Pancreas (tissue), 10 donors: Measurements from ENCODE around the gene GNAQ. TPM values are rescaled to one million over a fixed set of nuclear protein-coding genes. Genes with fewer than 3 reads are reported as not detected.
"Not testable (repeated sequence)": the region's sequence is repeated elsewhere in the genome, so short reads cannot be mapped to it uniquely, and the experiment has no call there.

Source experiments
- ATAC-seq, 4 donors: fragments of 200-7000 bp; cut with Tn5 transposase; one replicate each; pipeline versions ENCODE4 v1.8.0 to v1.9.1; 2020; ENCODE audit warnings: mild to moderate bottlenecking in 4 of 4, moderate library complexity in 4 of 4
- DNase-seq, 6 donors: peaks; one replicate each; pipeline ENCODE4 v3.0.0-alpha.2; 2020
- FAIRE-seq: peaks from 2 replicates; lab custom pipeline; 2012; peaks lifted over from hg19 to GRCh38; lab: Jason Lieb, UNC
- H3K27ac ChIP-seq, 4 donors: fragments of 200-600 bp; sonication (generic); 1 replicate in 3 of 4; 2 replicates in 1 of 4; pipeline versions ENCODE4 v1.5.0 to v1.8.0; 2020
- H3K27me3 ChIP-seq, 4 donors: fragments of 200-600 bp; one replicate each; pipeline ENCODE4 v1.8.0; 2021
- H3K36me3 ChIP-seq, 3 donors: fragments of 200-600 bp; sonication (generic) in 1 of 3; one replicate each; pipeline versions ENCODE4 v1.5.0 to v1.8.0; 2020 to 2021
- H3K4me1 ChIP-seq, 3 donors: fragments of 200-600 bp; one replicate each; pipeline ENCODE4 v1.8.0; 2021
- H3K4me3 ChIP-seq, 4 donors: fragments of 200-600 bp; sonication (generic) in 2 of 4; one replicate each; pipeline versions ENCODE4 v1.5.0 to v1.8.0; 2020 to 2021
- H3K9me3 ChIP-seq, 4 donors: fragments of 200-600 bp; one replicate each; pipeline ENCODE4 v1.8.0; 2021
- WGBS, 2 donors: extraction: QIAGEN DNeasy Blood & Tissue Kit; methylation state at CpG; one replicate each; pipeline ENCODE4 v1.1.7; 2013; 5-methylcytosine and 5-hydroxymethylcytosine counted together
- intact Hi-C, 3 donors: fragments of 100-400 bp; cut with DNase I; formaldehyde crosslinking; loops; one replicate each; pipeline versions ENCODE4 v1.11.1 to v1.14.2; 2022
- polyA plus RNA-seq, 2 donors: library from polyadenylated mRNA; stranded (reverse); fragments of 200-250 nt; gene quantifications; one replicate each; pipeline ENCODE4 v1.2.3, GENCODE V29; 2013
- total RNA-seq, 6 donors: library from RNA; stranded (reverse); fragmentation: NEBNext Ultra II Directional in 4 of 6; extraction: Animal tissue kit (Norgen Biotek cat#: 25700) in 4 of 6; gene quantifications; one replicate each; pipeline versions ENCODE4 v1.2.1 to v1.2.4, GENCODE V29; 2021 to 2023
- TF ChIP-seq, protein P1 (sequence below), 4 donors: fragments of 200-600 bp; sonication (generic) in 3 of 4; IDR thresholded peaks; one replicate each; pipeline versions ENCODE4 v1.5.0 to v1.8.0; 2021; ENCODE audit warnings: antibody characterized with exemption in 4 of 4
- donor health status: healthy with polysubstance abuse.
- donor health status: DM: no; HTN: no; CAD: no; lungs with moderate emphysema.
- donor health status: DM: no; HTN: no; CAD: no.
- donor health status: control.
- donor health status: control.
- donor health status: Bipolar disorder and iron deficiency.
- donor health status: DM: yes; HTN: yes; CAD: no.
- donor health status: DM: no; HTN: no; CAD: no.
- donor health status: DM: no; HTN: no; CAD: no.
- donor health status: DM: yes; HTN: yes; CAD: no.

Gene GNAQ
- total and polyA plus RNA-seq, 8 donors, result 6.7 to 33.8 (median 18.2) TPM

DNA sequence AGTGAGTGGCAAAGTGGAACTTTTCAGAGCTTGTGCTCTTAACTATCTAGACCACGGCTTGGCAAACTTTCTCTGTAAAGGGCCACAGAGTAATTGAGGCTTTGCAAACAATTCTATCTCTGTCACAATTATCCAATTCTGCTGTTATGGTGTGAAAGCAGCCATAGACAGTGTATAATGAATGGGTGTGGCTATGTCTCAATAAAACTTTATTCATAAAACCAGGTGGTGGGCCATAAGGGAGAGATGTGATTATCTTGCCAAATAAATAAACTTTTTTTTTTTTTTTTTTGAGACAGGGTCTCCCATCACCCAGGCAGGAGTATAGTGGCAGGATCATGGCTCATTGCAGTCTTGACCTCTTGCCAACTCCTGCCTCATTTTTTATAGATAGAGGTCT, 304.8 kb downstream of the GNAQ start:
- DNase-seq (no peak), FAIRE-seq (no peak), ATAC-seq (no peak)
- Histone ChIP-seq H3K27me3 (no peaks in the 10 kb centered on the region), H3K4me3 (no peak overlapping the region), H3K9me3 (no peaks in the 10 kb centered on the region), H3K4me1 (no peaks in the 10 kb centered on the region), H3K27ac (no peak overlapping the region), H3K36me3 (peaks cover 0 to 9% (median 8%) of the 10 kb centered on the region in 3 donors)
- 93 to 95% methylated on average over 1 of the region's 1 CpG for WGBS, 2 donors
- intact Hi-C loops, result no loop called here
- TF ChIP-seq, protein P1, sequence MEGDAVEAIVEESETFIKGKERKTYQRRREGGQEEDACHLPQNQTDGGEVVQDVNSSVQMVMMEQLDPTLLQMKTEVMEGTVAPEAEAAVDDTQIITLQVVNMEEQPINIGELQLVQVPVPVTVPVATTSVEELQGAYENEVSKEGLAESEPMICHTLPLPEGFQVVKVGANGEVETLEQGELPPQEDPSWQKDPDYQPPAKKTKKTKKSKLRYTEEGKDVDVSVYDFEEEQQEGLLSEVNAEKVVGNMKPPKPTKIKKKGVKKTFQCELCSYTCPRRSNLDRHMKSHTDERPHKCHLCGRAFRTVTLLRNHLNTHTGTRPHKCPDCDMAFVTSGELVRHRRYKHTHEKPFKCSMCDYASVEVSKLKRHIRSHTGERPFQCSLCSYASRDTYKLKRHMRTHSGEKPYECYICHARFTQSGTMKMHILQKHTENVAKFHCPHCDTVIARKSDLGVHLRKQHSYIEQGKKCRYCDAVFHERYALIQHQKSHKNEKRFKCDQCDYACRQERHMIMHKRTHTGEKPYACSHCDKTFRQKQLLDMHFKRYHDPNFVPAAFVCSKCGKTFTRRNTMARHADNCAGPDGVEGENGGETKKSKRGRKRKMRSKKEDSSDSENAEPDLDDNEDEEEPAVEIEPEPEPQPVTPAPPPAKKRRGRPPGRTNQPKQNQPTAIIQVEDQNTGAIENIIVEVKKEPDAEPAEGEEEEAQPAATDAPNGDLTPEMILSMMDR (IDR thresholded peaks at IDR 0.05), result no peak

DNA sequence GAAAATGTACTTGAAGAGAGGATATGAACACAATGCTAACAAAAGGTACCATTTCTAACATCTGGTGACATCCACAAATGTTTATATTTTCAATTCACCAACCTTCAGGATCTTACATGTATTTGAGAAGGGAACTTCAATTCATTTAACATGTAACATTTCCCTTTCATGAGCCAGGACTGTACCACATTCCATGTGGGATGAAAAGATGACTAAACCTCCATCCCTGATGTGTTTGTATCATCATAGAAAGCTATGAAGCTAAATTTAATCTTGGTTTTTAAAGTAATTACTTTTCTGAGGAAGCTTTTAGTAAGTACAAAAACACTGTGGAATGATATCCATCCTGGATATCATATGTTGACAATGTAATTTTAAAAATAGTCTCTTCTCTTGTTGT, 305.3 kb downstream of the GNAQ start:
- peaks cover 0 to 9% (median 8%) of the 10 kb centered on the region in 3 donors for H3K36me3 ChIP-seq
- no peaks in the 10 kb centered on the region for H3K9me3 ChIP-seq
- H3K27me3 ChIP-seq, result no peaks in the 10 kb centered on the region
- TF ChIP-seq, protein P1 (IDR thresholded peaks at IDR 0.05), result no peak
- DNase-seq (no peak), FAIRE-seq (no peak), ATAC-seq (no peak)
- intact Hi-C loops, result no loop called here
- H3K4me1 ChIP-seq, result no peaks in the 10 kb centered on the region
- H3K4me3 ChIP-seq, result no peak overlapping the region
- no peak overlapping the region for H3K27ac ChIP-seq

DNA sequence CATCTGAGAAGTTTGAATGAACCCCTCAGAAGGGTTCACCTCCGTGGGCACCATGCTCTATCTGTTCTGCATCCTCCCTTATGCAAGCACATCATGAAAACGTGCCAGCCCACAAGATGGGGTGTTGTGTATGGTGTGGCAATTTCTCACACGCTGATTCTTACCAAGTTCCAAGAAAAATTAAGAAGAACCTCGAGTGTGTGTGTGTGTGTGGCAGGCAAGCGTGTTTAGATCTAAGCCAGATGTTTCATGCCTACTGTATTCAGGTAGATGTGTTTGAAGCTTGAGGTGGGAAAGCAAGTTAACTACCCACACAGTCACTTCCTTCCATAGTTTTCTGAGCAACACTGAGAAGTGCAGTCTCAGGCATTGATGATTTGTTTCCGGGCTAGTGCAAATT, 305.8 kb downstream of the GNAQ start:
- no peak for FAIRE-seq
- TF ChIP-seq, protein P1 (IDR thresholded peaks at IDR 0.05), result no peak
- no peak for DNase-seq
- Histone ChIP-seq H3K27ac (no peak overlapping the region), H3K9me3 (no peaks in the 10 kb centered on the region), H3K36me3 (peaks cover 0 to 9% (median 8%) of the 10 kb centered on the region in 3 donors), H3K27me3 (no peaks in the 10 kb centered on the region), H3K4me1 (no peaks in the 10 kb centered on the region), H3K4me3 (no peak overlapping the region)
- WGBS, 2 donors, result 85 to 86% methylated on average over 6 of the region's 6 CpGs
- no peak for ATAC-seq
- intact Hi-C loops, result no loop called here

DNA sequence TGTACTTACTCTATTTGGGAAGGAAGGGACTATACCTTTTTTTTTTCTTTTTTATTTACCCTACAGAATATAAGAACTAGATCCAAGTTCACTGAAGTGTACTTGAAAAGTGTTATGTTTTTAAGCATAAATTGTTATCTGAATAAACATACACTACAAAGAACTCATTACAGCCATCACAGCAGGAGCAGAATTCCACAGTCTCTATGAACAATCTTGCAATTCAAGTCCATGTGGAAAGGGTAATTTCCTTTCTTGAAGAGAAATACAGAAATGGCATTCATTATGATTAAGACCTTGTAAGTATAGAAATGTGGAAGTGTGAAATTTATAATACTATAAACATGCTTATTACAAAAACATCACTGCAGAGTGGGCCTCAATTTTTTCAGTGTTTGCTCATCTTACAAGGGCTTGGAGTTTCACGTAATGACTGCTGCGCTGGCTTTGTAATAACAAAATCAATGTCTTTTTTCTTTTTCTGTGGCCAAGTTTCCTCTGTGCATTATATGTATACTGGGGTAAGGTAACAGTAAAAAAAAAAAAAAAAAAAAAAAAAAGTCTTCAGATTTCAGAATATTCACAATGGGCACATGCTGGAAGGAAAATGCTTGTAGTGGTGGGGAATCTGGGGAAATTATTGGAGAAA, 306.4 kb downstream of the GNAQ start:
- intact Hi-C loops, result no loop called here
- DNase-seq, result no peak
- Histone ChIP-seq H3K4me1 (no peaks in the 10 kb centered on the region), H3K9me3 (no peaks in the 10 kb centered on the region), H3K27ac (no peak overlapping the region), H3K27me3 (no peaks in the 10 kb centered on the region), H3K4me3 (no peak overlapping the region), H3K36me3 (peaks cover 0 to 9% (median 8%) of the 10 kb centered on the region in 3 donors)
- no peak for ATAC-seq
- TF ChIP-seq, protein P1 (IDR thresholded peaks at IDR 0.05), result no peak
- FAIRE-seq, result no peak
- WGBS, 2 donors, result 48 to 49% methylated on average over 2 of the region's 2 CpGs

DNA sequence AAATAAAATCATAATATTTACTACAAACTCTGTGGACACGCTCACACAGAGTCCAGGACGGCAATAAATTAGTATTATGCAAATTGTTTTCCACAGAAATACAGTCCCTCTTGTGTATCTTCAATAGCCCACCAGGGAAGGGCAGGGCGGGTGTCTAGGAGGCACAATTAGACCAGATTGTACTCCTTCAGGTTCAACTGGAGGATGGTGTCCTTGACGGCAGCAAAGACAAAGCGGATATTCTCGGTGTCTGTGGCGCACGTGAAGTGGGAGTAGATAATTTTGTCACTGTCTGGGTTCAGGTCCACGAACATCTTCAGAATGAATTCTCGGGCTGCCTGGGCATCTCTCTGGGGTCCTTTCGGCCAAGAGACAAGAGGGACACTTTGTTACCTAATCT, 310.5 kb downstream of the GNAQ start:
- H3K27ac ChIP-seq, FAIRE-seq, H3K4me3 ChIP-seq, H3K4me1 ChIP-seq, H3K27me3 ChIP-seq, ATAC-seq, H3K36me3 ChIP-seq, DNase-seq, H3K9me3 ChIP-seq, intact Hi-C loops: not testable (repeated sequence)
- 95 to 97% methylated on average over 11 of the region's 11 CpGs for WGBS, 2 donors
